Measurements from ENCODE around the gene NEAT1.

- TF ChIP-seq CTCF (IDR thresholded peaks at IDR 0.05) = no peak
- no peak for TF ChIP-seq POLR2A (IDR thresholded peaks at IDR 0.05)
These were observed 43.5 kb upstream of the NEAT1 start for GRCh38 chr11:65378928-65379638.

Data from esophagus squamous epithelium (tissue), 4 donors.